ENCODE measurements around the gene JPH3.

The JPH3 gene

GRCh38 chr16:87681981-87682570, 79.8 kb downstream of the JPH3 start:
- peak; percentile 25 for DNase-seq (ENCODE audit: low spot score)

GRCh38 chr16:87682852-87683399, 80.6 kb downstream of the JPH3 start:
- no peak for DNase-seq (ENCODE audit: low spot score)

DNA sequence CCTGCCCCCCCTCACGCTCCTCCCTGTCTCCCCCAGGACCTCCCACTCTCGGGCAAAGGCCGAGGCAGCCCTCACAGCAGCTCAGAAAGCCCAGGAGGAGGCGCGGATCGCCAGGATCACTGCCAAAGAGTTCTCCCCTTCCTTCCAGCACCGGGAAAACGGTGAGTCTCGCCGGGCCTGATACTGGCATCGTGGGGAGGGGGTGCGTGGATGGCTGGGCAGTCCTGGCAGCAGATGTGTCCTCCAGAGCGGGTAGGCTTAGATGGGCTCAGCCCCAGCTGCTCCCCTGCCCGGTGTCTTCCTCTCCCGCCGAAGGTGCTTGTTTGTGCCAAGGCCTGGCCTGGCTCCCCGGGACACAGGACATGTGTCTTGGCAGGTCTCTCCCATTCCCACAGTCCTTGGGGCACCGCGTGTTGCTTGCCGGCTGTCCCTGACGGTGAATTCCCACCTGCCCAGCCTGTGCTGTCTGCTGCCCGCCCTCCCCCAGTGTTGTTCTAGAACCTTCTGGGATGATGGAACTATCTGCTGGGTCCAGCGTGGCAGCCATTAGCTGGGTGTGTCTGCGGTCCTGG, 81.9 kb downstream of the JPH3 start:
- DNase-seq (ENCODE audit: low spot score): no peak

GRCh38 chr16:87684711-87685404, 82.5 kb downstream of the JPH3 start:
- no peak for DNase-seq (ENCODE audit: low spot score)

DNA sequence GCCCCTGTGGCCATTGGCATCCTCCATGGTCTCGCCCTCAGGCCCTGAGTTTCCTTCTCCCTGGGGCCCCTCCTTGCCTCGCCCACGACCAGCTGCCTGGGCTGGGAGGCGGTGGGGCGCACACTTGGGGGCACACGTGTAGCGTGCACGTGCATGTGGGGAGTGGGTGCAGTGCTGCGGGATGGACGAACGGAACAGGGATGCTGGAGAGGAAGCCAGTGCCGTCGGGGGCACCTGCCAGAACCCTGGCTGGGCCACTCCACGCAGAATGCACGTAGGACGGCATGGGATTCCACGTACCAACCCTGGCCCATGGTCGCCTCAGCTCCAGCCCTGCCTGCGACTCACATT, 83.1 kb downstream of the JPH3 start:
- DNase-seq (ENCODE audit: low spot score): no peak

DNA sequence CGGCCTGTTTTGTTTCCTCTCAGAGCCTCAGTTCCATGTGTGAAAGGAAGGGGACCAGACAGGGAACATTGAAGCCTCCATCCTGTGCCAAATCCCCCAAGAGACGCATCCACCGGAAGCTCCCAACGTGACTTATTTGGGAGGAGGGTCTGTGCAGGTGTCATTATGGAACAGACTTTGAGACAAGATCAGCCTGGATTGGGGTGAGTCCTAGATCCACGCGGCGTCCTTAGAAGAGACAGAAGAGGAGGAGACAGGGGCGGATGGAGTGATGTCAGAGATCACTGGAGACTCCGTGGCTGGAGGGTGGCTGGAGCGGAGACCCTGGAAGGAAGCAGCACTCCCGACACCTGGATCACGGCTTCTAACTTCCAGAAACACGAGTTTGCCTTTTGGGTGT, 83.5 kb downstream of the JPH3 start:
- DNase-seq (ENCODE audit: low spot score): no peak

GRCh38 chr16:87686697-87687096, 84.4 kb downstream of the JPH3 start:
- DNase-seq (ENCODE audit: low spot score): no peak

DNA sequence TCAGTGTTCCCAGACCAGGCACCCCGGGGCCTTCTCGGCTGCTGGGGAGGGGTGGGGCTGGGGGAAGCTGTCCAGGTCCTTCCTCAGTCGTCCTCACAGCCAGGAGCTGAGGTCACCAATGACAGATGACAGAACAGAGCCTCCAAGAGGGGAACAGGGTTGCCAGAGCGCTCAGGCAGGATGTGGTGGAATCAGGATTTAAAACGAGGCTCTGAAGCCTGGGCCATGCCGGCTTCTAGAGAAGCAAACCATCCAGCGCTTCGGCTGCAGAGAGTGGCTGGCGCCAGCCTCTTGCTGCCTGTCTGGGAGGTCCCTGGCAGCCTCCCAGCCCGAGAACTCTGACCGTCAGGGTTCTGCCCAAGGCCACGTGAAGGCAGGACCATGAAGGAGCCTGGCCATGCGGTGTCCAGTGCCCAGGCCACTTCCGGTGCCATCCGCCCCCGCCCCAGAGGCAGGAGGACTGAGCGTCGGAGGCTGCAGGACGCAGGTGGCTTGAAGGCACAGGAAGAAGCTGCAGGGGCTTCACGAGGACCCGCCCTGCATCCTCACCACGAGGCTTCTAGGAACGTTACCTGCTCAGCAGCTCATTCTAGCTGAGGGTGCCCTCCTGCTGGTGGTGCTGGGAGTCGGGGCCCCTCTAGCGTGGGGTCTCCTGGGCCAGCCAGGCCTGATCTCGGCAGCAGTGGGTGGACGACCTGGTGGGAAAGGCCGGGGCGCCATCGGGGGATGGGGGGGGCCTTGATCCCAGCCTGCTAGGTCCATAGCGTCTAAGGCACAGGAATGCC, 85.0 kb downstream of the JPH3 start:
- no peak for DNase-seq (ENCODE audit: low spot score)

- DNase-seq (ENCODE audit: low spot score): no peak
Measured at GRCh38 chr16:87687998-87688529, 85.8 kb downstream of the JPH3 start.

- no peak for DNase-seq (ENCODE audit: low spot score)
Measured at GRCh38 chr16:87688876-87689815, 86.8 kb downstream of the JPH3 start.

GRCh38 chr16:87689956-87690465, 87.7 kb downstream of the JPH3 start:
- DNase-seq (ENCODE audit: low spot score): no peak

- DNase-seq (ENCODE audit: low spot score): no peak
Measured at GRCh38 chr16:87690911-87691685, 88.8 kb downstream of the JPH3 start.

DNA sequence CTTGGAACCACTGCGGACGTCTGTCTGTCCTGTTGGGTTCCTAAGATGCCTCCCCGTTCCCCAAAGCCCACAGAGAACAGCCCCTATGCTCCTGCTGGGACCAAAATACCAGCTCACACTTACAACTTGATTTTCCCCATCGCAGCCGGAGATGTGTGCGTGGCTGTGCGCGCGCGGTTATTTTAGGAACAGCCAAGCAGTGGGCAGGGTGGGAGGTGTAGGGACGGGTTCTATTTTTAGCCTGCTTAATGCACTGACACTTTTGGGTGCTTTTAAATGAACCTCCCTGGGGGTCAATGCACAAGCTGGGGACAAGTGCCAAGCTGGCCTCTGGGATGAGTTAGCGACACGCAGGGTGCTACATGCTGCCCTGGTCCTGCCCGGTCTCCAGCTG, 89.4 kb downstream of the JPH3 start:
- DNase-seq (ENCODE audit: low spot score): no peak

- no peak for DNase-seq (ENCODE audit: low spot score)
Measured at GRCh38 chr16:87692176-87692575, 89.9 kb downstream of the JPH3 start.

- DNase-seq (ENCODE audit: low spot score): no peak
Measured at GRCh38 chr16:87692756-87693155, 90.4 kb downstream of the JPH3 start.

DNA sequence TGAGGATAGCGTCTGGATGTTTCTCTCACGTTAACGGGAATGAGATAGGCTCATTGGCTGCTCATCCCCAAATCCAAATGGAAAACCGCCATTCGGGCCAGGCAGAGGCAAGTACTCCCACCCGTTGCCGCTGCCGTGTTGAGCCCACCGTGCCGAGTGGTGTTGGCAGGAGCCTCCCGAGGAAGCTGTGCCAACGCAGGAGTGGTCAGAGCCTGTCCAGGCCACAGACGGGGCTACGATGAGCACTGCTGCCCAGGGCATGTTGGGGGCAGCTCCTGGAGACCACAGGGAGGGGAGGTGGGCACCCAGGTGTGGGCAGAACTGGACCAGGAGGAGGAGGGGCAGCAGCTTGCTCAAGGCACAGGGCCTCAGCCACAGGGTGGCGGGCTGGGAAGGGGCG, 91.5 kb downstream of the JPH3 start:
- DNase-seq (ENCODE audit: low spot score): no peak

GRCh38 chr16:87694441-87695125, 92.3 kb downstream of the JPH3 start:
- DNase-seq (ENCODE audit: low spot score): no peak

GRCh38 chr16:87695534-87695933, 93.2 kb downstream of the JPH3 start:
- no peak for DNase-seq (ENCODE audit: low spot score)

DNA sequence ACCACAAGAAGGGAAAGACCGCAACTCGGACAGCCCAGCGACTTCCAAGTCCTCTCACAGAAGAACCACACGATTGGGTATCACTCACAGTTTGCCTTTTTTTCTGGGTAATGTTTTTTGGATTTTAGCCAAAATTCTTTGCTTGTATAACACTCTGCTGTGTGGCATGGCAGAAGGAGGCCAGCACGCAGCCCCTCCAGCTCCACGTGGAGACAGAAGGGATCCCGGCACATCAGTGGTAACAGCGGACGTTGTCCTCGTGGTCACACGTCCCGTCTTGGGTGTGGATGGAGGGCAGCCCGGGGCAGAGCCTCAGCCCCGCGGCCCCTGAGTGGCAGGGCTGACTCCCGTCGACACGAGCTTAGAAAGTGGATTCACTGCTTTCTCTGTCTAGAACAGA, 94.4 kb downstream of the JPH3 start:
- no peak for DNase-seq (ENCODE audit: low spot score)

DNA sequence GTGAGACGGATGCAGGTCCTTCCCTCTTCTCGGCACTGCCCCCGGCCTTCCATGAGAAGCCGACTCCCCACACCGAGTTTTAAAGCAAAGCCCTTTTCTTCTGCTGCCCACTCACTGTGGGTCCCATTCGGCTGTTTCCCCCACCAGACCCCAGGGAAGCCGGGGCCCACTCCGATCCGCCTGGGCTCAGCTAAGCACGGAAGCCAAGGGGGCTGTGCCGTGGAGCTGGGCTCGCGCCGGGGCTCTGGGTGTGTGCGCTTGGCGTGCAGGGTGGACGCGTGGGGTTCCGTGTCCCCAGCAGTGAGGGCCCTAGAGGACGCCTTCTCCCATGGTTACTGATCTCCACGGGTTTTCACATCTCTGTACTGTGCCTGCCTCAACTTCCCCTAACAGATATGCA, 94.9 kb downstream of the JPH3 start:
- DNase-seq (ENCODE audit: low spot score): no peak

Data from activated CD4-positive, alpha-beta T cell treated with anti-CD3 and anti-CD28 coated beads, Interleukin-2, Interleukin-4, amounts not matched to agents 100 ng/mL and 50 ng/mL, durations not matched to agents 16 hours and 8 hours (primary cell).